NB4 (cell line): ENCODE results near the gene HDAC9.

ENCODE experiments used
- DNase-seq: peaks from one replicate; pipeline ENCODE4 v3.0.0; 2010; ENCODE audit warnings: low read depth
- H3K4me3 ChIP-seq: one replicate; pipeline ENCODE4 v1.5.1; 2011; ENCODE audit warnings: mild to moderate bottlenecking, low read depth, low read length, moderate library complexity
- MYC ChIP-seq: IDR thresholded peaks from 2 replicates; pipeline ENCODE4 v1.6.1; 2011; ENCODE audit warnings: low read depth, low read length
- POLR2A ChIP-seq: IDR thresholded peaks from 2 replicates; pipeline ENCODE4 v1.6.1; 2011; ENCODE audit warnings: mild to moderate bottlenecking; ENCODE audit not compliant: insufficient read length; ENCODE audit errors: extremely low read depth
- TF ChIP-seq, protein P1 (sequence below): IDR thresholded peaks from 2 replicates; pipeline ENCODE4 v1.6.1; 2011; ENCODE audit warnings: low read depth, low read length
- TF ChIP-seq, protein P2 (sequence below): IDR thresholded peaks from one replicate; pipeline ENCODE4 v1.5.1; 2012; ENCODE audit warnings: low read depth, low read length

The HDAC9 gene

DNA sequence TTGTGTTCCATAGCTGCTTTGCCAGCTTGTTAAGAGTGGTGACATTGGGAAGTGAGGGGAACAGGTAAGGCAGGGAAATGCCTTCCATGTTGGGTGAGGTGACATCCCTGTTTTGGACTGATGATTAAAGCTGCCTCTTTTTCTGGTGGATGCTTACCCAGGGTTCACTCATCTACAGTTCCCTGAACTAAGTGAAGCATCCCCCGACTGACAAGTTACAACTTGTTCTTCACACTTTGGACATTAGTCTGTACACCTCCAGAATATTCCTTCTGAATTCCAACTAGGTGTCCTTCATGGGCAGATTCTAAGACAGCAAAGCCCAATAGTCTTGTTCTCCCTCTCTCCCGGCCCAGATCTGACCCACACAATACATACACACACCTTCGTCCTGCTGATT is 63.4 kb downstream of the HDAC9 start:
- DNase-seq = no peak
- no peak overlapping the region for H3K4me3 ChIP-seq
- TF ChIP-seq, protein P1, sequence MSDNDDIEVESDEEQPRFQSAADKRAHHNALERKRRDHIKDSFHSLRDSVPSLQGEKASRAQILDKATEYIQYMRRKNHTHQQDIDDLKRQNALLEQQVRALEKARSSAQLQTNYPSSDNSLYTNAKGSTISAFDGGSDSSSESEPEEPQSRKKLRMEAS = no peak
- TF ChIP-seq MYC (no peak), POLR2A (no peak)
- TF ChIP-seq, protein P2, sequence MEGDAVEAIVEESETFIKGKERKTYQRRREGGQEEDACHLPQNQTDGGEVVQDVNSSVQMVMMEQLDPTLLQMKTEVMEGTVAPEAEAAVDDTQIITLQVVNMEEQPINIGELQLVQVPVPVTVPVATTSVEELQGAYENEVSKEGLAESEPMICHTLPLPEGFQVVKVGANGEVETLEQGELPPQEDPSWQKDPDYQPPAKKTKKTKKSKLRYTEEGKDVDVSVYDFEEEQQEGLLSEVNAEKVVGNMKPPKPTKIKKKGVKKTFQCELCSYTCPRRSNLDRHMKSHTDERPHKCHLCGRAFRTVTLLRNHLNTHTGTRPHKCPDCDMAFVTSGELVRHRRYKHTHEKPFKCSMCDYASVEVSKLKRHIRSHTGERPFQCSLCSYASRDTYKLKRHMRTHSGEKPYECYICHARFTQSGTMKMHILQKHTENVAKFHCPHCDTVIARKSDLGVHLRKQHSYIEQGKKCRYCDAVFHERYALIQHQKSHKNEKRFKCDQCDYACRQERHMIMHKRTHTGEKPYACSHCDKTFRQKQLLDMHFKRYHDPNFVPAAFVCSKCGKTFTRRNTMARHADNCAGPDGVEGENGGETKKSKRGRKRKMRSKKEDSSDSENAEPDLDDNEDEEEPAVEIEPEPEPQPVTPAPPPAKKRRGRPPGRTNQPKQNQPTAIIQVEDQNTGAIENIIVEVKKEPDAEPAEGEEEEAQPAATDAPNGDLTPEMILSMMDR = no peak

DNA sequence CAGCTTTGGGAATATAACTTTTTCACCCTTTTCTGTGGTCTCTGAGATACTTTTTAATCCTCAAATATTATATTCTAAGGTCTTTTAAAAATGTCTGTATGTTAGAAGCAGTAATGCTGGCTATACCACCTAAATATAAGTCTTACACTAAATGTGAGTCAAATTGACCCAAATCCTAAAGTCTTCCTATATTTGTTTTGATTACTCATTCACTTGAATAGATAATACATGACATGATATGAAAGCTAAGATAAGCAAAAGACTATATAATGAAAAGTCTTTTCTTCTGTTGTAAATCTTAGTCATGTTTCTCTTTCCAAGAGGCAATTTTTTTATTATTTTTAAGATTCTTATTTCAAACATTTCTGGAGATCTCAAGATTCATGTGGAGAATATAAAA is 64.2 kb downstream of the HDAC9 start:
- DNase-seq = no peak
- no peak overlapping the region for H3K4me3 ChIP-seq
- TF ChIP-seq, protein P2 = no peak
- no peak for TF ChIP-seq POLR2A
- no peak for TF ChIP-seq MYC
- TF ChIP-seq, protein P1 = no peak

GRCh38 chr7:18564779-18565178 is 69.2 kb downstream of the HDAC9 start:
- H3K4me3 ChIP-seq = no peak overlapping the region
- TF ChIP-seq, protein P2 = no peak
- TF ChIP-seq MYC = no peak
- TF ChIP-seq, protein P1 = no peak
- no peak for TF ChIP-seq POLR2A
- no peak for DNase-seq

GRCh38 chr7:18565337-18565736 is 69.8 kb downstream of the HDAC9 start:
- H3K4me3 ChIP-seq = no peak overlapping the region
- TF ChIP-seq MYC = no peak
- no peak for DNase-seq

- H3K4me3 ChIP-seq = no peak overlapping the region
- no peak for DNase-seq
- TF ChIP-seq, protein P1 = no peak
- TF ChIP-seq MYC (no peak), POLR2A (no peak)
- TF ChIP-seq, protein P2 = no peak
Observed at GRCh38 chr7:18566205-18566604, 70.7 kb downstream of the HDAC9 start.

- H3K4me3 ChIP-seq = no peak overlapping the region
- peak; percentile 63 for DNase-seq
- TF ChIP-seq POLR2A = no peak
- TF ChIP-seq, protein P1 = no peak
- TF ChIP-seq, protein P2 = no peak
- no peak for TF ChIP-seq MYC
Observed at GRCh38 chr7:18566829-18567228, 71.3 kb downstream of the HDAC9 start.
